OCI-LY3 (cell line): Measurements from ENCODE around the gene RELCH.

Experiments used
- EZH2phosphoT487 ChIP-seq: fragments of 200-600 bp; shearing (Covaris generic); IDR thresholded peaks from 2 replicates; pipeline ENCODE4 v1.6.1; 2018; ENCODE audit warnings: antibody characterized with exemption, mixed run types, low read depth
- TF ChIP-seq, protein P1 (sequence below): fragments of 200-600, 300-600 bp; sonication (generic); IDR thresholded peaks from 2 replicates; pipeline ENCODE4 v1.5.1; 2014; ENCODE audit warnings: antibody characterized with exemption, low read length, low read depth

DNA sequence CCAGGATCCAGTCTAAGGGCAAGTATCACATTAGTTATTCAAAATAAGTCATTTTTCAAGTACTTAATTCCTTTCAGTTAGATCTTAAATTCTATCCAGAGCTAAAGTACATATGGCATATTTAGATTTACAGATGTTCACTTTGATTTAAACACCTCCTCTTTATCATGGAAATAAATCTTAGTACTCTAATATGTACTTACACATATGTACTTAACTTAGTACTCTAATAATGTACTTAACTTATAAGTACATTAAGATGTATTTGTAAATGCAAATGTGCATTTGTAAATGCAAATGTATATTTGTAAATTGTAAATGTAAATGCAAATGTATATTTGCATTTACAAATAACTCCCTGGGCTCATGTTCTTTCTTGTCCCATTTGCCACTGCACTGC lies 14.8 kb upstream of the RELCH start:
- TF ChIP-seq, protein P1, sequence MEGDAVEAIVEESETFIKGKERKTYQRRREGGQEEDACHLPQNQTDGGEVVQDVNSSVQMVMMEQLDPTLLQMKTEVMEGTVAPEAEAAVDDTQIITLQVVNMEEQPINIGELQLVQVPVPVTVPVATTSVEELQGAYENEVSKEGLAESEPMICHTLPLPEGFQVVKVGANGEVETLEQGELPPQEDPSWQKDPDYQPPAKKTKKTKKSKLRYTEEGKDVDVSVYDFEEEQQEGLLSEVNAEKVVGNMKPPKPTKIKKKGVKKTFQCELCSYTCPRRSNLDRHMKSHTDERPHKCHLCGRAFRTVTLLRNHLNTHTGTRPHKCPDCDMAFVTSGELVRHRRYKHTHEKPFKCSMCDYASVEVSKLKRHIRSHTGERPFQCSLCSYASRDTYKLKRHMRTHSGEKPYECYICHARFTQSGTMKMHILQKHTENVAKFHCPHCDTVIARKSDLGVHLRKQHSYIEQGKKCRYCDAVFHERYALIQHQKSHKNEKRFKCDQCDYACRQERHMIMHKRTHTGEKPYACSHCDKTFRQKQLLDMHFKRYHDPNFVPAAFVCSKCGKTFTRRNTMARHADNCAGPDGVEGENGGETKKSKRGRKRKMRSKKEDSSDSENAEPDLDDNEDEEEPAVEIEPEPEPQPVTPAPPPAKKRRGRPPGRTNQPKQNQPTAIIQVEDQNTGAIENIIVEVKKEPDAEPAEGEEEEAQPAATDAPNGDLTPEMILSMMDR: no peak
- no peak for TF ChIP-seq EZH2phosphoT487
